NCI-H1048 (cell line): ENCODE results near the gene MYO5A.
"Not testable (repeated sequence)": the region's sequence is repeated elsewhere in the genome, so short reads cannot be mapped to it uniquely, and the experiment has no call there.

Source experiments
- DNase-seq: peaks from one replicate; lab custom pipeline; 2025; lab: John Stamatoyannopoulos, UW

MYO5A gene

DNA sequence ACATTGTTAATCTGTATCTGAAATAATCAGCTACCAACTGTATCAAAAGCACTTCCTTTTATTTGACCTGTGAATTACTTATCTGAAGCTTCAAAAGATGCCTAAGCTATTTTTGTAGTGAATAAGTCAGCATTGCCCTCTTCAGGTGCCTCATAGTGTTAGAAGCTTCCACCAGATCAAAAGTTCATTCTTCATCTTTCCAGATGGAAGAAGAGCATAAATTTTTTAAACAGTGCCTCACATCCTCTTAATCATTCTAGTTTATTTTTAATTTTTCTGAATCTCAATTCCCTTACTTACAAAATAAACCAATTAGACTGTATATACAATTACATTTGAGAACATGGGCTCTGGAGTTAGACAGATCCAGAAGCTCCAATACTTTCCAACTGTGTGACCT, 65.0 kb downstream of the MYO5A start:
- DNase-seq, result no peak

DNA sequence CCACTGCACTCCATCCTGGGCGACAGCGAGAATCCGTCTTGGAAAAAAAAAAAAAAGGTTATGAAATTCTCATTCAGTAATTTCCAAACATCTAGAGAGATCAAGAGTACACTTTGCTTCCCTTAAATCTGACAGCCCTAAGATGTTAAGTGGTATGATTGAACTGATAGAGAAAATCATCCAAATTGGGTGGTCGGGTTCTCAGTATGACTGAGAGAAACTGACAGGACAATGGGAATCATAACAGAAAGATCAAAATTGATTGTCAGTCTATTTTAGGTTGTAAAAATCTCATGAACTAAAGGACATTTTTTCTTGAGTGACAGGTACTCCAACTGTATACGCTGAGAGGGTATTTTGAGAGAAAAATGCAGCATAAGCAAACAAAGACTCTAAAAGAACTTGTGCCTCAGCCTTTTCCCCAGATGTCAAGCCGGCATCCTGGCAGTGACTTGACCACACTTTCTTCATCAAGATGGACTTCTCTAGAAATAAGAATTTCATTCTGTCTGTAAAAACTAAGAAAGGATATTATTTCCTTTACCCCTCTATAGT, 65.8 kb downstream of the MYO5A start:
- DNase-seq, result no peak

DNA sequence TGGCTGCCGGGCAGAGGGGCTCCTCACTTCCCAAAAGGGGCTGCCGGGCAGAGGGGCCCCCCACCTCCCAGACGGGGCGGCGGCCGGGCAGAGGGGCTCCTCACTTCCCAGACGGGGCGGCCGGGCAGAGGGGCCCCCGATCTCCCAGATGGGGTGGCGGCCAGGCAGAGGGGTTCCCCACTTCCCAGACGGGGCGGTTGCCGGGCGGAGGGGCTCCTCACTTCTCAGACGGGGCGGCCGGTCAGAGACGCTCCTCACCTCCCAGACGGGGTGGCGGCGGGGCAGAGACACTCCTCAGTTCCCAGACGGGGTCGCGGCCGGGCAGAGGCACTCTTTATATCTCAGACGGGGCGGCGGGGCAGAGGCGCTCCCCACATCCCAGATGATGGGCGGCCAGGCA, 69.0 kb downstream of the MYO5A start:
- DNase-seq, result not testable (repeated sequence)

DNA sequence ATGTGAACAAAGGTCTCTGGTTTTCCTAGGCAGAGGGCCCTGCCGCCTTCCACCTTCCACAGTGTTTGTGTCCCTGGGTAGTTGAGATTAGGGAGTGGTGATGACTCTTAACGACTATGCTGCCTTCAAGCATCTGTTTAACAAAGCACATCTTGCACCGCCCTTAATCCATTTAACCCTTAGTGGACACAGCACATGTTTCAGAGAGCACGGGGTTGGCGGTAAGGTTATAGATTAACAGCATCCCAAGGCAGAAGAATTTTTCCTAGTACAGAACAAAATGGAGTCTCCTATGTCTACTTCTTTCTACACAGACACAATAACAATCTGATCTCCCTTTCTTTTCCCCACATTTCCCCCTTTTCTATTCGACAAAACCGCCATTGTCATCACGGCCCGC, 69.4 kb downstream of the MYO5A start:
- DNase-seq, result not testable (repeated sequence)

DNA sequence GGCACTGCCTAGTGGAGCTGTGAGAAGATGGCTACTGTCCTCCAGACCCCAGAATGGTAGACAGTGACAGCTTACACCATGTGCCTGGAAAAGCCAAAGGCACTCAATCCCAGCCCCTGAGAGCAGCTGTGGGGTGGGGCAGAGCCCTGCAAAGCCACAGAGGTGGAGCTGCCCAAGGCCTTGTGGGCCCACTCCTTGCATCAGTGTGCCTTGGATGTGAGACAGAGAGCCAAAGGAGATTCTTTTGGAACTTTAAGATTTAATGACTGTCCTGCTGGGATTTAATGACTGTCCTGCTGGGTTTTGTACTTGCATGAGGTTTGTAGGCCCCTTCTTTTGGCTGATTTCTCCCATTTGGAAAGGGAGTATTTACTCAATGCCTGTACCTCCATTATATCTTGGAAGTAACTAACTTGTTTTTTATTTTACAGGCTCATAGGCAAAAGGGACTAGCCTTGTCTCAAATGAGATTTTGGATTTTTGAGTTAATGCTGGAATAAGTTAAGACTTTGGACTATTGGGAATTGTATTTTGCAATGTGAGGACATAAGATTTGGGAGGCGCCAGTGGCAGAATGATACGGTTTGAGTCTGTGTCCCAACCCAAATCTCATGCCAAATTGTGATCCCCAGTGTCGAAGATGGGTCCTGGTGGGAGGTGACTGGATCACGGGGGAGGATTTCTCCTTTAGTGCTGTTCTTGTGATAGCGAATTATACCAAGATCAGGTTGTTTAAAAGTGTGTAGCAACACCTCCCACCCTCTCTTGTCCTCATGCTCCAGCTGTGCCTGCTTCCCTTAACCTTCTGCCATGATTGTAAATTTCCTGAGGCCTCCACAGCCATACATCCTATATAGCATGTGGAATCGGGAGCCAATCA, 80.4 kb downstream of the MYO5A start:
- no peak for DNase-seq

DNA sequence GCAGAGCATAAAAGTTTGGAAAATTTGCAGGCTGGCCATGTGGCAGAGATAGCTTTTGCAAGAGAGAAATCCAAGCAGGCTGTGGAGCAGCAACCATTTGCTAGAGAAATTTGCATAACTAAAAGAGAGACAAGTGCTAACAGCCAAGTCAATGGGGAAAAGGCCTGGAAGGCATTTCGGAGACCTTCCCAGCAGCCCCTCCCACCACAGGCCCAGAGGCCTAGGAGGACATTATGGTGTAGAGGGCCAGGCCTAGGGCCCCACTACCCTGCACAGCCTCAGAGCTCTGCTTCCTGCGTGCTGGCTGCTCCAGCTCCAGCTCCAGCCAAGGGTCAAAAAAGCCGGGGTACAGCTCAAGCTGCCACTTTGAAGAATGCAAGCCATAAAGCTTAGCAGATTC, 82.7 kb downstream of the MYO5A start:
- DNase-seq, result no peak

DNA sequence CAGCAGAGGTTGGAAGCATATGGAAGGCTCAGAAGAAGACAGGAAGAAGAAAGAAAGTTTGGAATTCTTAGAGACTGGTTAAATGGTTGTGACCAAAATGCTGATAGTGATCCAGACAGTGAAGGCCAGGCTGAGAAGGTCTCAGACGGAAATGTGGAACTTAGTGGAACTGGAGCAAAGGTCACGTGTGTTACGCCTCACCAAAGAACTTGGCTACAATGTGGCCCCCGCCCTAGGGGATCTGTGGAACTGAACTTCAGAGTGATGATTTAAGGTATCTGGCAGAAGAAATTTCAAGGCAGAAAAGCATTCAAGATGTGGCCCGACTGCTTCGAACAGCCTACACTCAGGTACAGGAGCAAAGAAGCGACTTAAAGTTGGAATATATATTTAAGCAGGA, 83.1 kb downstream of the MYO5A start:
- no peak for DNase-seq

DNA sequence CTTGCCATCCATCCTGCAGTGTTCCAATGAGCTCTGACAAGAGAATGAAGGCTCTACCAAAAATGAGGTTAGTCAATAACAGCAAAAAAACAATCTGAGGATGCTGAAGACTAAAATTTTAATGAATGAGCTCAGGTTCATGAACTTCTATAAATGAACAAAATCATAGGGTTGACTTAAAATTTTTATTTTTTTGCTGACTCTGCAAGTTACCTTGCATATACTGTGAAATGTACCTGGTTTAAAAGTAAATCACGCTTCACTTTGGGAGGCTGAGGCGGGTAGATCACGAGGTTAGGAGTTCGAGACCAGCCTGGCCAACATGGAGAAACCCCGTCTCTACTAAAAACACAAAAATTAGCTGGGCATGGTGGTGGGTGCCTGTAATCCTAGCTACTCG, 85.5 kb downstream of the MYO5A start:
- DNase-seq, result not testable (repeated sequence)

DNA sequence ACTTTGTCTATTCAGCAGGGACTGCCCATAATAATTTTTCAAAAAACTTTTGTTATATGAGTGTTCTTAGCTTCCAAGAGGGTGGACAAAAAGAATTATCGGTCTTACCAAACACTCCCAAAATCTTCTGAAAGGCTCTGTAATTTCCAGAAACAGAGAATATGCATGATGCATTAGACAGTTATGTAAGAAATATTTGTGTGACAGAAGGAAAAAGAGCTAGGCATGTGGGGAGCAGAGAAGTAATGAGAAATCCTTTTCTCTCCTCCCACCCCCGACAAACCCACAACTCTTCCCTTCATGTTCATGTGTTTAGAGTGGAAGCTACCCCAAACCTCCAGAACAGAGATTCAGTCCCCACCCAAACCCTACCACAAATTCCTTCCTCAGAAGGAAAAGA, 86.8 kb downstream of the MYO5A start:
- no peak for DNase-seq

DNA sequence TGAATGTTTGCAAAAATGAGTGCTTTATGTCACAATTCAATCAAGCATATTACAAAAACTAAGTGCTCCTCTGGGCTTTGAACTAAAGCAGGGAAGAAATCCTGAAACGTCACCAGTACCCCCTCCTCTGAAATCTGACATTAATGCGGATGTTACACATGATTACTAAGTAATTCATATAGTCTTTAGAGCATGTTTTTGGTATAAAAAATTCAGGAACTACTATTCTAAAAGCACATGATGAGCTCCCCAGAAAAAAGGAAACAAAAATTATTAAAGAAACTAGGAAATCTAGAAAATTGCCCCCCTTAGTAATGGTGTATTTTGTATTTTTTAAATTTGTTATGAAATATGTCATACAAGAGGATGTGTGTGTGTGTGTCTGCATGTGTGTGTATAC, 87.7 kb downstream of the MYO5A start:
- DNase-seq, result no peak

DNA sequence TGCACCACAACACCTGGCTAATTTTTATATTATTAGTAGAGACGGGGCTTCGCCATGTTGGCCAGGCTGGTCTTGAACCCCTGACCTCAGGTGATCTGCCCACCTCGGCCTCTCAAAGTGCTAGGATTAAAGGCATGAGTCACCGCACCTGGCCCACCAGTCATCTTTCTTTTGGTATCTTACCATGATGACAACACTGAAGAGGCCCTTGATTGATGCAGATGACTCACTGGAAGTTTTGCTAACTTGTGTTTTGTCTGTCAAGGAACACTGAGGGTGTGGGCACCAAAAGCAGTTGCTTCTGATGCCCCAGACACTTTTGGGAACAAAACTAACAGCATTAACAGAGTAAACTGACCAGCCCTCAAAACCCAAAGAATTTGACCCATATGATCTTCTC, 88.3 kb downstream of the MYO5A start:
- no peak for DNase-seq

DNA sequence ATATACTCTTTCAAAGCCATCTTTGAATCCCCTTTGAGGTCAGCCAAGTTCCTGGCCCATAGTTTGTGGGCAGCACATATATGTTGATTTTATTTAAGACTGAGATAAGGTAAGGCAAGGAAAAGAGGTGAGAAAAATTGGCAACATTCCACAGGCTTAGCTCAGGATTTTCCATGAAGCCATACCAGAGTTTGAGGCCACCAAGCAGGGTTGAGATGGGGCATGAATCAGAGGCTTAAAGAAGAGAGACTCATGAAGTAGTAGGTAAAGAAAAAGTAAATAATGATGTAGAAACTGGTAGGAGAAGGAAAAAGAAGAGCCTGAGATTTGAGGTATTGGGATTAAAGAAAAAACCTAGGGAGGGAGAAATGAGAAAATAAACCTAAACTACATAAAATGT, 89.2 kb downstream of the MYO5A start:
- no peak for DNase-seq

DNA sequence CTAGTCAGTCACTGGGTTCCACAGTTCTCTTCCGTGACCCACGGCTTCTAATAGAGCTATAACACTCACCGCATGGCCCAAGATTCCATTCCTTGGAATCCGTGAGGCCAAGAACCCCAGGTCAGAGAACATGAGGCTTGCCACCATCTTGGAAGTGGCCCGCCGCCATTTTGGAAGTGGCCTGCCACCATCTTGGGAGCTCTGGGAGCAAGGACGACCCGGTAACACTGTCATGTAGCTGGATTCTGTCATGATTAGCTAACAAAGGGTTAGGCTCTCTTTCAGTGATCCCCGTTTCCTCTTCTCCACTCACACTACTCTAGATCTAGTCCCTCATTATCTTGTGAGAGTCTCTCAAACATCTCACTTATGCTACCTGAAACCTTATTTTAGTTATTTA, 89.6 kb downstream of the MYO5A start:
- DNase-seq, result not testable (repeated sequence)

DNA sequence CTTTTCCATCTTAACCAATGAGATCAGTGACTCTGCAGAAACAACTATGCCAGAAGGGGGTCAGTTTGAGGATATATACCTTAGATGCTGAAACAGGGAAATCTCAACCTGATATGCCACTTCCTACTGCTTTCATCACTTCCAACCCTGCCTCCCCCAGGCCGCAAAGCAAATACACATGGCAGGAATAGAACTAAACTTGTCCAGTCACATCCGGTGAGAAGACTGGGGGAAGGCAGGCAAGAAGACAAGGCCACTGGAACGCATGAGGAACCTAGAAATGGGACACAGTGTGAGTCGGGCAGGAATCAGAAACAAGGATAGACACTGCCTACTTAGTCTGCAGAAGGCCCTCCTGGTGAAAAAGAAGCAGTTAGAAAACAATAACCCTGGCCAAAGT, 90.6 kb downstream of the MYO5A start:
- DNase-seq, result no peak

DNA sequence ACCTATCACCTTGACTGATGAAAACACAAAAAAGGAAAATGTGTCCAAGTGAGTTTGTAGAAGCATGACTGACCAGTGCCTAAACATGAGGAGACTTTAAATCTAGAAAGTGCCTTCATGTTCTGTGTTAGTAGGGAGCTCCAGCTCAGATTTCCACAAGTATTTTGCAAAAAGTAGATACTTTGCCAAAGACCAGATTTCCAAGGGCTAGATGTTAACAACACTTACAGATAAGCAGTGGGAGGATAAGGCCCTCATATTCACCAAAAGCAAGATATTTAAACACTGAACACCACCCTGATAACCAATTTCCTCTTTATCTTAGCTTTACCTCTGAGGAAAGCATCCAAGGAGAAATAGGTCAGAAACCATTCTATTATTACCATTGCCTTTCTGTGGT, 91.0 kb downstream of the MYO5A start:
- DNase-seq, result no peak

DNA sequence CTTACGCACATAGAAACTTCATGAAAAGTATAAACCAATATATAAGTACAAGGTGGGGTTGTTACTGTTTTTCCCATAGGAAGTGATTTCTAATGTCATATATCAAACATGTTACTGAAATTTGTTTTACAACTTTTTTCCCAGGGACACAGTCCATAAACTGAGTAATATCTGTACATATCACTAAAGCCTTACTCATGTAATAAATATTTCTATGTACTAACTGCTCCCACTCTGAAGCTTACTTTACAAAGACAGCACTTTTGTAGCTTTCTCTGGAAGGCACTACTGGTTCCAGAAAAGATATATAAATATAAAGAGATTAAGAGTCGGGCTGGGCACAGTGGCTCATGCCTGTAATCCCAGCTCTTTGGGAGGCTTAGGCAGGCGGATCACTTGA, 91.7 kb downstream of the MYO5A start:
- no peak for DNase-seq

DNA sequence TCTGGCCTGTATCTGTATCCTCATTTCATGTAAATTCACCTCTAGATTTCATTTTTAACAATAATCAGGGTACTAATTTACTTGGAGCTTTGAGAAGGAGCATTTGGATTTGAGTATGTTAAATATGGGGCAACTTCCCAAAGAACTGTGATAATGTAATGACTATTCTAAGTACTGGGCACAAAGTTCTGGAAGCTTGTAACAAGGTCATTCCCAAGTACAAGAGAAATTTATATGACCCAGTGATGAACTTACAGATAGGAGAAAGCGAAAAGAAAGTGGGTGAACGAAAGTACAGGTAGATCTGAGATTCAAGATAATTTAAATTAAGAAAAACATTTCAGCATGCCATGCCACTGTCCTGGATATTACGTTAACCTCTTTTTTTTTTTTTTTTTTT, 93.8 kb downstream of the MYO5A start:
- no peak for DNase-seq

DNA sequence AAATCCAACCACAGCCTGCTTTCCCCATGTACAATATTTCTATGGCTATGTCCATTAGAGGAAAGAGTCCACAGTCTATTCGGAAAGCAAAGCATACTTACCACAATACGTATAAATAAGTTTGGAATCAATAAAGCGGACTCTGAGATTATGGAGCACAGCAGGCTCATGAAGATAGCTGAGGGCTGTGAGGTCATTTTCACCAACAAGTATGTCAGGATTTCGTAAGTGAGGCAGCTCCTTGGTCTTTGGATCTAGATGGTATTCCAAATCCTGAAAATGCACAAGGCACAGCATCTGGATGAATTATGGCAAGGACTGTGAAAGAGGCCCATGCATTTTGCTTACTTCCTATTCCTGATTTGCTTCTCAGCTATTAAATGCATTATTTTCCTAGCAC, 100.4 kb downstream of the MYO5A start:
- DNase-seq, result no peak

DNA sequence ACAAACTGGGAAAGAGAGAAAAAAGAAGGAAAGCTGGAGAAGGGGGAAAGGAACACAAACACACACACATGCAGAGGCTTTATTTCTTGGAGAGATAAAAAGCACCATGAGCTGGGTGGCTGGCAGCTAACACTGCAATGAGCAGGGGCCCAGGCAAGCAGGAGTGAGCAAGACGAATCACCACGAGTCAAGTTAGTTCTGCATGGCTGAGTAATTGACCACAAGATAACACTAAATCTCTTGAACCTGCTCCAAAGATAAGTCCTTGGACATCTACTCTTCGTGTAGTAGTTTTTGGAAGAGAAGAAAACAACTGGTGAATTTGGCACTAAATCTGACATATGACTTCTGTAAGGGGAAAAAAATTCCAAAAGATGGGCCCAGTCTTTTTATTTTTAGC, 100.9 kb downstream of the MYO5A start:
- DNase-seq, result no peak

DNA sequence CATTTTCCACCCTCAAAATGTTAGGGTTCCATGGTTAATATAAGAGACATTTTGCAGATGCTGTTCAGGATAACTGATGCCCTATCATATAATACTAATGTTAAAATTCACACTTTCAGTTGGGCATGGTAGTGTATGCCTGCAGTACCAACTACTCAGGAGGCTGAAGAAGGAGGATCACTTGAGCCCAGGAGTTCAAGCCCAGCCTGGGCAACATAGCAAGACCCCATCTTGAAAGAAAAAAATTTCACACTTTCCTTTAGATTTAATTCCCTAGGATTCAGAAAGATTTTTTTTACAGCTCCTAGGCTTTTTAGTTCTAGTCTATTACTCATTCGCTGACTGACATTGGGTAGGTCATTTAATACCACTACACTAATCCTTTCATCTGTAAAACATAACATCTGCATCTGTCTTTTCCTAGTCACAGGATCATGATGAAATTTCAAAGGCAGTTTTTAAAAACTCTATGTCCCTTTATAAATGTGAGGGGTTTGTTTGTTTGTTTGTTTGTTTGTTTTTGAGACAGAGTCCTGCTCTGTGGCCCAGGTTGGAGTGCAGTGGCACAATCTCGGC, 103.7 kb downstream of the MYO5A start:
- no peak for DNase-seq

DNA sequence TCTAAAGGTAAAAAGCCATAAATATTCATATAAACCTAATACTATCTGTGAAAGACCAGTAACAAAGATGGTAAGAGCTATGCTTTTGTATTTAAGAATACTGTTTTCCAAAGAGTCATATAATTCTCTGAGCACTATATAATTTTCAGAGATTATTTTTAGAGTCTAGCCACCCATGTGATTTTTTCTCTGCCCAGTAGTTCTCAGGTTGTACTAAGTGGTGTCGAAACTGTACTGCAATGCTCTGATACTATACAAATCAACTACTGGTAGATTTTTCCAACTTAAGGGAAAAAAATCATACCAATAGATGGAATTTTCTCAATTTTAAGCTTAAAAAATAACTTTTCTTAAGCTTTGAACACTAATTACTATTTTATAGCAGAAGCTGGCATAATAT, 104.8 kb downstream of the MYO5A start:
- no peak for DNase-seq

DNA sequence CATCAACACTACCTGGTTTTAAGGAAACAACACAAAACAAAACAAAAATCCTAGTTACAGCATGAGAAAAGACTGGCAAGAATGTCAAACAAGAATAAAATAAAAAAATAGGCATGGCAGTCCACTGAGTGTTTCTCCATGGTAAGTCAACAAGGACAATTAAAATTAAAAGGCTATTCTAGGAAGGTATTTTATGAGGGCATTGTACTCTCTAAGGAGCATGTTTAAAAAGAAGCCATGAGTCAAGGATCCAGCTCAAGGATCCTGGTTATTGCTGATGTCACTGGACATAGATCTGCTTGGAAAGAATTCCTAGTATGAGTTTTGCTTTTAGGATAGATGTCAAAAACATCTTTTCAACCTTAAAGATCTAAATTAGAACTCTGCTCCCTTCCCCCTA, 106.7 kb downstream of the MYO5A start:
- DNase-seq, result no peak

DNA sequence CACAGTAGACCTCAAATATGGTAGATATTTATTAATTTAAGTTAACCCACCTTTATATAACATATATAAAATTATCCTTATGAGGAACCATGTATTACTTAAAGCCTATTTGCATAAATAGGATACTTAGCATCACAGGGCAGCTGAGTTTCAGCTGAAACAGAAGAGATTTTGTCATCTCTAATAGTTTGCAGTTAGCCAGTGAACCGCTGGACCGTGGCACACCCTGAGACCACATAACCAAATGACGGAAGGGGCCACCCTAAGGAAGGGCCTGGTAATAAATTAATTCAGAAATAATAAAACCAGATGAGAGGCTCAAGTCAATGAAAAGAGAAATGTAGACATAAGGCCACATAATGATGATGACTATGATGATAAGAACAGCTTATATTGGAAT, 107.7 kb downstream of the MYO5A start:
- no peak for DNase-seq

DNA sequence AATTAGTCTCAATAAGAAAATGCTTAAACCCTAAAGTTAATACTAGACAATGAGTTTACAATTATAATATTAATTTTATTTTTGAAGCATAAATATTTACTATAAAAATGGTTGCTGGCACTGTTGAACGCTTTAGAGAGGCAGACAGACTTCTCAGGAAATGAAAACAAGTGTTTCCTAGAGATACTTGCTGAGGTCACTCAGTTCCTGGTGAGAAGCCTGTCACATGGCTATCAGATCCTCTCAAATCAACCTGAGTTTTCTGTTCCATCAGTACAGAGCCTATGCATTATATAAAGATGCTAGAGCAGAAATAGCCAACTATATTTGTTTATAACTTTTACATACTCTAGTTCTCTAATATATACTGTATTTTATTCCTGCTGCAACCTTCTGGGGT, 109.2 kb downstream of the MYO5A start:
- no peak for DNase-seq
